ENCODE results near the gene CRYGN.

Gene CRYGN

DNA sequence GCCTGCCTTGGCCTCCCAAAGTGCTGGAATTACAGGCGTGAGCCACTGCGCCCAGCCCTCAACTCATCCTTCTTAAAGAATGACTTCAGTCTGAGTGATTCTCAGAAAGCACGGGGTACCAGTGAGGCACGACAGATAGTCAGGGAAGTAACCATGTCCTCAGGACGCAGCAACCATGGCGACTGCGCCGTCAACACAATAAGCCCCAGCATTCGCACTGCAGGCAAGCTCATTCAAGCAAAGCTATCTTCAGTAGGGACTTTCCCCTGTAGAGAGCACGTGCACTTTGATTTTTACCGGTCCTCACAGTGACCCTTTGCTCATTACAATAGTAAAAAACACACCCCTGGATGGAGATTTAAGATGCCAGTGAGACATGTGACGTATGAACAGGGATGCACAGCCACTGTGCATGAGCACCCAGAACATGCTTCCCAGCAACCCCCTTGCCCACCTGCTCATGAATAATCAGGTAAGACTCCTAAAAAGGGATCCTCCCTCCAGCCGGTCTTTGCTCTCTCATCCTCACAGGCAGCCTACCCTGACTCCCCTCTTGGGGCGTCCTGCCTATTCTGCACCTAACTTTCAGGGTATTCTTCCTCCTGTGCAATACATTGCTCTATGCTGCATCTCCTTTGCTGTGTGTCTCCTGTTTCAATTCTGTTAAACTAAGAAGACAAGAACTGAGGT is 39.2 kb downstream of the CRYGN start:
- H3K4me3 ChIP-seq (ENCODE audit: low read depth, low read length), result no peak overlapping the region

DNA sequence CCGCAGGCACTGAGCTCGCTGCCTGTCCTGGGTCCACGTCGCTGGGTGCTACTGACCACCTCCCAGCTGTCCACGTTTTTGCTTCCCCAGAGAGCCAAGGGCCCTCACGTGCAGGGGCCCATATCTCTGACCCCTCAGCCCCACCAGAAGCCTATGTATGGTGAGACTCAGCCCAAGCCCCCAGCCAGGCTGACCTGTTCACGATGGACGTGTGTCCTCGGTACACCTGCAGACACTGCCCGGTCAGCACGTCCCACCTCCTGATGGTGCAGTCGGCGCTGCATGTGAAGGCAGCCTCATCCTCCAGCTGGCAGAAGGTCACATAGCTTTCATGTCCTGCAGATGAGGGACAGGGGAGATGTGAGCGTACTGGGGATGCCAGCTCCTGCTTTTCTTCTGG is 40.0 kb downstream of the CRYGN start:
- H3K4me3 ChIP-seq (ENCODE audit: low read depth, low read length), result no peak overlapping the region
- TF ChIP-seq, protein P1, sequence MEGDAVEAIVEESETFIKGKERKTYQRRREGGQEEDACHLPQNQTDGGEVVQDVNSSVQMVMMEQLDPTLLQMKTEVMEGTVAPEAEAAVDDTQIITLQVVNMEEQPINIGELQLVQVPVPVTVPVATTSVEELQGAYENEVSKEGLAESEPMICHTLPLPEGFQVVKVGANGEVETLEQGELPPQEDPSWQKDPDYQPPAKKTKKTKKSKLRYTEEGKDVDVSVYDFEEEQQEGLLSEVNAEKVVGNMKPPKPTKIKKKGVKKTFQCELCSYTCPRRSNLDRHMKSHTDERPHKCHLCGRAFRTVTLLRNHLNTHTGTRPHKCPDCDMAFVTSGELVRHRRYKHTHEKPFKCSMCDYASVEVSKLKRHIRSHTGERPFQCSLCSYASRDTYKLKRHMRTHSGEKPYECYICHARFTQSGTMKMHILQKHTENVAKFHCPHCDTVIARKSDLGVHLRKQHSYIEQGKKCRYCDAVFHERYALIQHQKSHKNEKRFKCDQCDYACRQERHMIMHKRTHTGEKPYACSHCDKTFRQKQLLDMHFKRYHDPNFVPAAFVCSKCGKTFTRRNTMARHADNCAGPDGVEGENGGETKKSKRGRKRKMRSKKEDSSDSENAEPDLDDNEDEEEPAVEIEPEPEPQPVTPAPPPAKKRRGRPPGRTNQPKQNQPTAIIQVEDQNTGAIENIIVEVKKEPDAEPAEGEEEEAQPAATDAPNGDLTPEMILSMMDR (IDR thresholded peaks at IDR 0.05; ENCODE audit: borderline replicate concordance, insufficient read depth, low read depth, low read length), result no peak

More for the DNA sequence above, 39.2 kb downstream of the CRYGN start:
- TF ChIP-seq, protein P1 (IDR thresholded peaks at IDR 0.05; ENCODE audit: borderline replicate concordance, insufficient read depth, low read depth, low read length), result no peak

DNA sequence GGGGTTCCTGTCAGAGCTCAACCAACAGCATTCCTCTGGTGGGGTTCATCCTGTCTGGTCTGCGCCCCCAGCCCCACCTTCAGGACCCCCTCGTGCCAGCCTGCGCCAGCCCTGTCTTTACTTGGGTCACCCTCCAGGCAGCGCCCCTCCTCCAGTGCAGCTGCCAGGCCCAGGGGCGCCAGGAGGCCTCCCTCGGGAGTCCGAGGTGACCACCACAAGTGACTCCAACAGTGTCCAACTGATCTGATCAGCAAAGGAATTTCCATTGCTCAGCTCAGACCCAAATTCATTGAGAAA is 40.7 kb downstream of the CRYGN start:
- TF ChIP-seq, protein P1 (IDR thresholded peaks at IDR 0.05; ENCODE audit: borderline replicate concordance, insufficient read depth, low read depth, low read length), result no peak
- H3K4me3 ChIP-seq (ENCODE audit: low read depth, low read length), result no peak overlapping the region

DNA sequence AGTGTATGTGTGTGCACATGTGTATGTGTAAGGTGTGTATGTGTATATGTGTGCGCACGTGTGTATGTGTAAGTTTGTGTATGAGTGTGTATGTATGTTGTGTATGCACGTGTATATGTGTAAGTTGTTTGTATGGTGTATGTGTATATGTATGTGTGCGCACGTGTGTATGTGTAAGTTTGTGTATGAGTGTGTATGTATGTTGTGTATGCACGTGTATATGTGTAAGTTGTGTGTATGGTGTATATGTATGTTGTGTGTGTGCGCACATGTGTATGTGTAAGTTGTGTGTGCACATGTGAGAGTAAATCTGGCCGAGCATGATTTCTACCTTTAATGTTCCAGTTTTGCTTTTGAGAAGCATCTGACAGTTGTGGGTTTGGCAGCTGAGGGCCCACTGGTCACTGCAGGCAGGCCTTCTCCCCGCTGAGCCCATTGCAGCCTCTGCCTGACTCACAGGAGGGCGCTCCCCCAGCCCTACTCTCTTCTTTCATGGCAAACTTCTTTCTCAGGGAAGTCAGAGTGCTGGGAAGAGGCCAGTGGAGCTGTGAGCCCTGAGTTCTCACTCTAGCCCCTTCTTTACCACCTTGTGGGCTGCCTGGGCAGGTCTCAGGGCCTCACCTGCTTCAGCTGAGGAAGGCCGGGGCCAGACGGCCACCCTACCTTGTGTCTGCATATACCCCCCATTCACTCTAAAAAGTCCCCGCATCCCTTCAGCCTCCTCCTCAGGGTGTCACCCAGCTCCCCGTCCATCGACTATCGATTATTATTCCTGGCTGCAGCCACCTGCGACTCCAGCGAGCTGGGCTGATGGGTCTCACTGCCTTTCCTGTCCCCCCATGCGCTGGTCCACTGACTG is 41.3 kb downstream of the CRYGN start:
- TF ChIP-seq, protein P1 (IDR thresholded peaks at IDR 0.05; ENCODE audit: borderline replicate concordance, insufficient read depth, low read depth, low read length), result no peak
- H3K4me3 ChIP-seq (ENCODE audit: low read depth, low read length), result no peak overlapping the region

DNA sequence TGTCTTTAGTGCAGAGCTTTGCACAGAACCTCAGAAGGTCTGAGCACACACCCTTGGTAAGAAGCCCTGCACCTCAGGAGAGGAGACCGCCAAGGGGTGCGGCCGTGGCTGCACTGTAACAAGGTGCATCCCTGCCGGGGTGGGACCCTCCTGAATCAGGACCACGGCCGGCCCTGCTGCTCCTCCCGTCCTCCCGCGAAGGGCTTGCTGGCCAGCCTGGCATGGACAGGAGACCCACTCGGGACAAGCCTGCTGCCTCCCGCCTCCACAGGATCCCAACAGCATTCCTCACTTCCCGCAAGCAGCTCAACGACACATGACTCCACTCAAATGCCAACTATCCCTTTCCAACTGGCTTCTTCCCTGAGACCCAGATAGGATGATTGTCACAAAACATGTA is 42.9 kb downstream of the CRYGN start:
- TF ChIP-seq, protein P1 (IDR thresholded peaks at IDR 0.05; ENCODE audit: borderline replicate concordance, insufficient read depth, low read depth, low read length), result no peak
- H3K4me3 ChIP-seq (ENCODE audit: low read depth, low read length), result no peak overlapping the region

DNA sequence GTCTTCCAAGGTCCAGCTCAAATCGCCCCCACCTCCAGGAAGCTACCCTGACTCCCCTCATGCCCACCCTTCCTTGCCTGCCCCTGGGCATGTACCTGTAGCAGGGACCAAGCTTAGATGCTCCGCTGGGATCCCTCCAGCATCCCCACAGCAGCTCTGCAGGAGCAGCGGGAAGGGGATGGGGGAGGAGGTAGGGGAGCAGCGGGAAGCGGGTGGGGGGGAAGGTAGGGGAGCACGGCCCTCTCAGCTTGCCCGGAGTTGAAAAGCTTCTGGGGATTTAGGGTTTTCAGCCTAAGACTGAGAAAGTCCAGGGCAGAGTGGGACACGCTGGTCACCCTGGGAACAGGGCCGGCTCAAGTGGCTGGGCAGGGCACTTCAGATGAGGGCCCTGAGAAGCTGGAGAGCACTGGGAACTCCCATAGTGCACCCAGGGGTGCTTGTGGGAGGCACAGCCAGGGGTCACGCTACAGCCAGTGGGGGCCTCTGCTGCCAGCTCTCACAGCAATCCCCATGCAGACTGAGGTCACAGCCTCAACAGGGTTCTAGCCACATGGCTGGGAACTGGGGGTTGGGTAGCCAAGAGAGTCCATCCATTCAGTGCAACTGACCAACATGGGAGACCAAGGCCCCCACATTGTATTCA is 43.5 kb downstream of the CRYGN start:
- TF ChIP-seq, protein P1 (IDR thresholded peaks at IDR 0.05; ENCODE audit: borderline replicate concordance, insufficient read depth, low read depth, low read length), result no peak
- no peak overlapping the region for H3K4me3 ChIP-seq (ENCODE audit: low read depth, low read length)
